GM12873 (cell line): ENCODE measurements around the gene NOXA1.

Experiments
- TF ChIP-seq, protein P1 (sequence below): IDR thresholded peaks from 2 replicates; pipeline ENCODE4 v1.5.1; 2012; ENCODE audit warnings: low read depth, mild to moderate bottlenecking, moderate library complexity, low read length, control low read depth; ENCODE audit not compliant: insufficient read depth; ENCODE audit errors: missing control alignments

Gene NOXA1

DNA sequence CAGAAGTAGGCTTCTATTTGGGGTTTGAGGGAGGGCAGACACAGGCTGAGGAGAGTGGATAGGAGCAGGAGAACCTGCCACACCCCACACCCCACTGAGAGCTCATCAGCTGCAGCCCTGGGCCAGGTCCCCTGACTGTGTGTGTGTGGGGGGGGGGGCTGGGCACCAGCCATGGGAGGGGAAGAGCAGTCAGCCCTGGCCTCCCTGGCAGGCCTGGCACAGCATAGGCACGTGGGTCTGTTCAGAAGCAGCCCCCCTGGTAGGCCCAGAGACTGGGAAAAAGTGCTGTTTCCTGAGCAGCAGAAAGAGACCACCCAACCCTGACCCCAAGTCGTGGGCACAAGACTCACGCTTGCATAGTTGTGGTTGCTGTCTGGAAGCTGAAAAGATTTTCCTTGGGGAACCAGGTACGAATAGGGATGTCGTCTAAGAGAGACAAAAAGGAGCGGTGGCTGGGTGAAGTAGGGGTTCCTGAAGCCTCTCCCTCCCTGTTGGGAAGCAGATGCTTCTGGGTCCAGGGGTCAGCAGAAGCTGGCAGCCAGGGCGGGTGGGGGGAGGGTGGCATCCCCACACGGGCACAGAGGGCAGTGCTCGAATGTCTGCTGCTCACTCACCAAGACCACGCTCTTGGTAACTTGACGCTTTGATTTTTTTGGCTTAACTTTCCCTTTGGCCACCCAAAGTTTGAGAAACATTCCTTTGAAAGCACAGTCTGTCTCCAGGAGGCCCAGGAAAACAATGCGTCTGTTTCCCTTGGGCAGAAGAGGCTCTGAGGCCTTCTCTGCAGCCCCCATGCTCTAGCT, 33.1 kb downstream of the NOXA1 start:
- TF ChIP-seq, protein P1, sequence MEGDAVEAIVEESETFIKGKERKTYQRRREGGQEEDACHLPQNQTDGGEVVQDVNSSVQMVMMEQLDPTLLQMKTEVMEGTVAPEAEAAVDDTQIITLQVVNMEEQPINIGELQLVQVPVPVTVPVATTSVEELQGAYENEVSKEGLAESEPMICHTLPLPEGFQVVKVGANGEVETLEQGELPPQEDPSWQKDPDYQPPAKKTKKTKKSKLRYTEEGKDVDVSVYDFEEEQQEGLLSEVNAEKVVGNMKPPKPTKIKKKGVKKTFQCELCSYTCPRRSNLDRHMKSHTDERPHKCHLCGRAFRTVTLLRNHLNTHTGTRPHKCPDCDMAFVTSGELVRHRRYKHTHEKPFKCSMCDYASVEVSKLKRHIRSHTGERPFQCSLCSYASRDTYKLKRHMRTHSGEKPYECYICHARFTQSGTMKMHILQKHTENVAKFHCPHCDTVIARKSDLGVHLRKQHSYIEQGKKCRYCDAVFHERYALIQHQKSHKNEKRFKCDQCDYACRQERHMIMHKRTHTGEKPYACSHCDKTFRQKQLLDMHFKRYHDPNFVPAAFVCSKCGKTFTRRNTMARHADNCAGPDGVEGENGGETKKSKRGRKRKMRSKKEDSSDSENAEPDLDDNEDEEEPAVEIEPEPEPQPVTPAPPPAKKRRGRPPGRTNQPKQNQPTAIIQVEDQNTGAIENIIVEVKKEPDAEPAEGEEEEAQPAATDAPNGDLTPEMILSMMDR: no peak

DNA sequence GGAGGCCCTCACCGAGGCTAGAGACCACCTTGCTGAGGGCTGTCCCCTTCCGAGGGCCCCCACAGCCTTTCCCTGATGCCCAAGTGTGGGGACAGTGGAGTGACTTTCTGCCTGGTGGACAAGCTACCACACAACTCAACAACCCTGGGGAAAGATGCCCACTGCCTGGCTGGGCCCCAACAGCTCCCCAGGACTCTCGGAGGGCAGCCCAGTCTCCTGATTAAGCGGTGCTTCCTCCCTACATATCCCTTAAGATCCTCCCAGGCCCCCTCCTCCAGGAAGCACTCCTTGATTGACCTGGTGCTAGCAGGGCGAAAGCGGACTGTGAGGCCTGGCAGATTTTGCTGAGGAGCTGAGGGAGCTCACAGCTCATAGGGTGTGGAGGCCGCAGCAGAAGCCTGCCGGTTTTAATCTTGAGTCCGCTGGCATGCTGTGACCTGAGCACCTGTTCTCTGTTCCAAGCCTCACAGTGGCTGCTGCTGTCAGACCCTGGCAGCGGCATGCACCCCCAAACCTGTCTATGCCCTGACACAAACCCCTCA, 33.7 kb downstream of the NOXA1 start:
- TF ChIP-seq, protein P1: no peak

GRCh38 chr9:137457406-137458193, 34.4 kb downstream of the NOXA1 start:
- TF ChIP-seq, protein P1: no peak

GRCh38 chr9:137458194-137459151, 35.3 kb downstream of the NOXA1 start:
- TF ChIP-seq, protein P1: no peak

DNA sequence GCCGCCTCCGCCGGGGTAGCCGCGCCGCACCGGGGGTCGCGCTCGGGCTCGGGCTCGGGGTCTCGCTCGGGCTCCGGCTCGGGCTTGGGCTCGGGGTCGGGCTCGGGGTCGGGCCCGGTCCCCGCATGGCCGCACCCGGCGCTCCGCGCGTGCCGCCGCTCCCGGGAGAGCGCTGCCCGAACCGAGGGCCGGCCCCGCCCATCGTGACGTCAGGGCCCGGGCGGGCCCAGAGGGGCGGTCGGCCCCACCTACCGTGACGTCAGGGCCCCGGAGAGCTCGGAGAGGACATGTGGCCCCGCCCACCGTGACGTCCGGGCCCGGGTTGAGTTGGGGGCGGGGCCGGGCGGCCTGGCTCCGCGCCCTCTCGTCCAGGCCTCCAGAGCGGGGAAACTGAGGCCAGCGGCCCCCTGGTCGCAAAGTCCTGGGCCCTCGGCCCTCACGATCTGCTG, 36.0 kb downstream of the NOXA1 start, which contains the start of gene NSMF:
NSMF (minus strand) TSS at position 183 of the 449 bp plus-strand sequence. CDS start 232 bp downstream, outside the sequence.
- TF ChIP-seq, protein P1: no peak

DNA sequence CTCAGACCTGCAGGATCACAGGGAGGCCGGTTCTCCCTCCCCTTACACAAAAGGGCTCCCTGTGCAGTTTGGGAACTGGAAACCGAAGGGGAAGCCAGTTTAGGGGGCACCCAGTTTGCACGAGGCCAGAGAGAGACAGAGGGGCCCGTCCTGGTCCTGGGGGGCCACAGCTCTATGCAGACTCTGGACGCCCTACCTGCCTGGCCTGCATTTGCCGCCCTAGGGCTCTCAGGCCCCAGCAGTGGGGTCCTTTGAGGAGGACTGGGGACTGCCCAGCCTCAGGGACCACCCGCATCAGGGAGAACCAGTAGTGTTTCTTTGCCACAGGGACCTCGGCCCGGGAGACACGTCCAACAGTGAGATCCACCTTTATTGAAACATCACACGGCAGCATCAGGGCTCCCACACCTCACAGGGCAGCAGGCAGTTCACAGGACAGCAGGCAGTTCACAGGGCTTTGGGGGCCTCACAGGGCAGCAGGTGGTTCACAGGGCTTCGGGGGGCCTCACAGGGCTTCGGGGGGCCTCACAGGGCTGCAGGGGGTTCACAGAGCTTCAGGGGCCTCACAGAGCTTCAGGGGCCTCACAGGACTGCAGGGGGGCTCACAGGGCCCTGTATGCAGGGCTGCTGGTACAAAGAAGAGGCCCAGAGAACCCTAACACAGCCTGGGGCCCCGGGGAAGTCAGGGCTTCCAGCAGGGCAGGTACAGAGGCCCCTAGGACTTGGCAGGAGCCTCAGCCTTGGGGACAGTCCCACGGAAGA, 36.6 kb downstream of the NOXA1 start:
- TF ChIP-seq, protein P1: no peak
